GM12878 (cell line): Measurements from ENCODE around the gene HS6ST3. TPM values are rescaled to one million over a fixed set of nuclear protein-coding genes. Genes with fewer than 3 reads are reported as not detected.

Experiments used
- ATAC-seq: fragments of 200-7000 bp; cut with Tn5 transposase; 3 replicates; pipeline ENCODE4 v1.9.1; 2020; ENCODE audit warnings: mild to moderate bottlenecking, moderate library complexity
- BruUV-seq: library from RNA; stranded (reverse); fragments of 400-500 nt; replicated peaks from 2 replicates; lab custom pipeline; 2021; lab: Mats Ljungman, UMichigan
- CTCF ChIA-PET: fragments of 300-600 bp; sonication (Branson Sonifier 250); formaldehyde crosslinking; extraction: SDS; loops from one replicate; lab custom pipeline; 2021; ENCODE audit warnings: inconsistent platforms; lab: Yijun Ruan, JAX
- POLR2A ChIA-PET: fragments of 350-600 bp; formaldehyde crosslinking; extraction: SDS; loops from one replicate; lab custom pipeline; 2021; ENCODE audit warnings: inconsistent platforms; lab: Charles Lee
- RAD21 ChIA-PET: fragments of 300-600 bp; sonication (Branson Sonifier 250); formaldehyde crosslinking; loops from one replicate; lab custom pipeline; 2023; ENCODE audit warnings: antibody characterized with exemption; ENCODE audit not compliant: unreplicated experiment; lab: Charles Lee
- SMC1A ChIA-PET: fragments of 300-600 bp; sonication (Branson Sonifier 250); formaldehyde crosslinking; loops from one replicate; lab custom pipeline; 2023; ENCODE audit not compliant: unreplicated experiment, uncharacterized antibody; lab: Charles Lee
- DNase-seq: peaks from one replicate; pipeline ENCODE4 v3.0.0-alpha.2; 2011; ENCODE audit warnings: low read depth, low spot score
- FAIRE-seq: peaks from 3 replicates; lab custom pipeline; 2011; peaks lifted over from hg19 to GRCh38; lab: Jason Lieb, UNC
- H2AFZ ChIP-seq: 2 replicates; pipeline ENCODE4 v1.6.0; 2011; ENCODE audit warnings: low read depth, low read length, control low read depth; ENCODE audit not compliant: control insufficient read depth
- H3K27ac ChIP-seq: 2 replicates; pipeline ENCODE4 v1.5.1; 2011; ENCODE audit warnings: control low read depth; ENCODE audit not compliant: control insufficient read depth, insufficient read depth
- H3K27me3 ChIP-seq, 2 experiments: replicated peaks in 1 of 2; 2 replicates each; pipeline versions ENCODE4 v1.6.0 to v1.6.1; 2011; ENCODE audit warnings: low read length in 1 of 2; ENCODE audit not compliant: control insufficient read depth in 2 of 2, insufficient read depth in 2 of 2
- H3K36me3 ChIP-seq, 2 experiments: 2 replicates each; pipeline ENCODE4 v1.5.1; 2011; ENCODE audit warnings: low read length in 1 of 2; ENCODE audit not compliant: control insufficient read depth in 2 of 2, insufficient read depth in 2 of 2
- H3K4me1 ChIP-seq: 2 replicates; pipeline ENCODE4 v1.6.1; 2011; ENCODE audit warnings: mild to moderate bottlenecking, low read length, moderate library complexity, mixed read lengths; ENCODE audit not compliant: control insufficient read depth, insufficient read depth
- H3K4me2 ChIP-seq: 2 replicates; pipeline ENCODE4 v1.6.0; 2011; ENCODE audit warnings: control low read depth; ENCODE audit not compliant: control insufficient read depth, insufficient read depth
- H3K4me3 ChIP-seq: fragments of 200-600 bp; sonication (generic); 2 replicates; pipeline ENCODE4 v1.5.1; 2016
- H3K79me2 ChIP-seq: 2 replicates; pipeline ENCODE4 v1.6.0; 2011; ENCODE audit warnings: low read length; ENCODE audit not compliant: control insufficient read depth, insufficient read depth
- H3K9ac ChIP-seq: 2 replicates; pipeline ENCODE4 v1.8.0; 2011; ENCODE audit warnings: low read length, control low read depth, mixed read lengths; ENCODE audit not compliant: control insufficient read depth, insufficient read depth
- H3K9me3 ChIP-seq: replicated peaks from 3 replicates; pipeline ENCODE4 v1.5.1; 2011; ENCODE audit warnings: mild to moderate bottlenecking, low read length; ENCODE audit not compliant: control insufficient read depth, insufficient read depth
- H4K20me1 ChIP-seq: 2 replicates; pipeline ENCODE4 v1.6.0; 2011; ENCODE audit not compliant: control insufficient read depth, insufficient read depth
- BACH1 ChIP-seq: fragments of 450-650 bp; IDR thresholded peaks from 2 replicates; pipeline ENCODE4 v1.6.1; 2017; ENCODE audit warnings: mild to moderate bottlenecking, borderline replicate concordance
- FOS ChIP-seq: IDR thresholded peaks from 3 replicates; pipeline ENCODE4 v1.6.1; 2011; ENCODE audit warnings: borderline replicate concordance; ENCODE audit not compliant: insufficient read length; ENCODE audit errors: extremely low read depth
- FOXM1 ChIP-seq: IDR thresholded peaks from 2 replicates; pipeline ENCODE4 v1.6.1; 2012; ENCODE audit warnings: low read depth, mild to moderate bottlenecking, inconsistent platforms, low read length, moderate library complexity
- HCFC1 ChIP-seq: fragments of 150-350 bp; IDR thresholded peaks from 2 replicates; pipeline ENCODE4 v1.6.1; 2014; ENCODE audit warnings: low read length
- HDAC2 ChIP-seq: fragments of 200-600 bp; sonication (generic); IDR thresholded peaks from 2 replicates; pipeline ENCODE4 v1.6.1; 2017
- MEF2A ChIP-seq: IDR thresholded peaks from 2 replicates; pipeline ENCODE4 v1.6.1; 2011; ENCODE audit warnings: low read depth, mild to moderate bottlenecking, low read length, moderate library complexity; ENCODE audit not compliant: insufficient read depth
- MYB ChIP-seq: fragments of 150-350 bp; IDR thresholded peaks from 2 replicates; pipeline ENCODE4 v1.6.1; 2014; ENCODE audit warnings: mild to moderate bottlenecking, low read depth, low read length, borderline replicate concordance
- NFYB ChIP-seq: IDR thresholded peaks from 2 replicates; pipeline ENCODE4 v1.6.1; 2011; ENCODE audit warnings: low read depth, mild to moderate bottlenecking, low read length, improper control_type of control experiment, moderate library complexity; ENCODE audit not compliant: insufficient read depth
- PAX8 ChIP-seq: fragments of 450-650 bp; IDR thresholded peaks from 2 replicates; pipeline ENCODE4 v1.6.1; 2017; ENCODE audit warnings: mild to moderate bottlenecking, moderate library complexity
- SIN3A ChIP-seq: IDR thresholded peaks from 2 replicates; pipeline ENCODE4 v1.6.1; 2012; ENCODE audit warnings: low read depth, low read length, improper control_type of control experiment
- SMAD1 ChIP-seq: fragments of 450-650 bp; IDR thresholded peaks from 2 replicates; pipeline ENCODE4 v1.6.1; 2018; ENCODE audit warnings: mild to moderate bottlenecking, low read depth; ENCODE audit not compliant: partially characterized antibody
- WRNIP1 ChIP-seq: IDR thresholded peaks from 2 replicates; pipeline ENCODE4 v1.6.1; 2011; ENCODE audit warnings: low read depth, low read length, improper control_type of control experiment, borderline replicate concordance
- ZBED1 ChIP-seq: IDR thresholded peaks from 2 replicates; pipeline ENCODE4 v1.6.1; 2016; ENCODE audit warnings: borderline replicate concordance
- ZNF207 ChIP-seq: fragments of 450-650 bp; IDR thresholded peaks from 2 replicates; pipeline ENCODE4 v1.6.1; 2014; ENCODE audit warnings: antibody characterized with exemption, mild to moderate bottlenecking, borderline replicate concordance
- WGBS: methylation state at CpG from one replicate; pipeline ENCODE4 v1.1.6; 2016; ENCODE audit warnings: low lambda C conversion rate; ENCODE audit not compliant: insufficient replicate concordance, insufficient coverage; ENCODE audit errors: missing lambda C conversion rate; 5-methylcytosine and 5-hydroxymethylcytosine counted together
- in situ Hi-C: fragments of 300-500 bp; cut with MboI; formaldehyde crosslinking; loops from 9 replicates; pipeline ENCODE4 v1.14.3; 2018; ENCODE audit warnings: mixed read lengths
- intact Hi-C: fragments of 100-400 bp; cut with micrococcal nuclease; formaldehyde crosslinking; loops from one replicate; pipeline ENCODE4 v1.14.2; 2022; ENCODE audit not compliant: unreplicated experiment
- polyA plus RNA-seq, 11 experiments: library from polyadenylated mRNA; depleted of rRNA in 4 of 11; unstranded in 6 of 11; stranded (reverse) in 5 of 11; fragments of >200 nt; fragmentation: Nextera tagmentation in 4 of 11; fragmentation: Illumina TruSeq in 1 of 11; extraction: Ambion mirVana in 4 of 11; extraction: Trizol in 1 of 11; gene quantifications; 1 replicate in 1 of 11; 2 replicates in 10 of 11; pipeline versions ENCODE4 v1.2.1 to v1.2.3, GENCODE V29; 2011 to 2016; ENCODE audit warnings: inconsistent platforms in 2 of 11, missing spikeins in 2 of 11, low read depth in 1 of 11
- total RNA-seq, 4 experiments: library from RNA; depleted of rRNA in 3 of 4; stranded (reverse); fragments of >200 nt in 3 of 4; fragmentation: Illumina TruSeq in 1 of 4; extraction: Trizol in 1 of 4; gene quantifications; 2 replicates each; pipeline versions ENCODE4 v1.2.1 to v1.2.3, GENCODE V29; 2013 to 2021
- TF ChIP-seq, protein P1 (sequence below): IDR thresholded peaks from 2 replicates; pipeline ENCODE4 v1.6.1; 2012; ENCODE audit warnings: mild to moderate bottlenecking, low read depth, low read length
- TF ChIP-seq, protein P2 (sequence below): fragments of 450-650 bp; formaldehyde crosslinking; IDR thresholded peaks from 2 replicates; pipeline ENCODE4 v1.5.0; 2022; ENCODE audit warnings: mild to moderate bottlenecking, missing genetic modification characterization
- TF ChIP-seq, protein P3 (sequence below): IDR thresholded peaks from 2 replicates; pipeline ENCODE4 v1.6.1; 2011; ENCODE audit warnings: low read depth, low read length, improper control_type of control experiment, borderline replicate concordance

HS6ST3 gene
- total and polyA plus RNA-seq, 10 of the 15 experiments (the other 5 are each of a cell fraction or from before 2014, with no cell fraction given) = under 0.01 to 2.9 TPM; not detected in 8

DNA sequence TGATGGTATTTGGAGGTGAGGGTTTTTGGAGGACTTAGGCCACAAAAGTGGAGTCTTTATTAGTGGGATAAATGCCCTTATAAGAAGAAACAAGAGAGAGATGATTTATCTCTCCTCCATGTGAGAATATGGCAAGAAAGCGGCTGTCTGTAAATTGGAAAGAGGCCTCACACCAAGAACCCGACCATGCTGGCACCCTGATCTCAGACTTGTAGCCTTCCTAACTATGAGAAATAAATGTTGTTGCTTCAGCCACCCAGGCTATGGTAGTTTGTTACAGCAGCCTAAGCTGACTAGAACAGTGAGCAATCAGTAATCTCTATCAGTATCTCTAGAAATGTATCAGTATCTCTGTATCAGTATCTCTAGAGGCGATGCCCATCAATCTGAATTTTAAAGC is 617.2 kb downstream of the HS6ST3 start:
- in situ Hi-C loops = no loop called here
- no peak overlapping the region for H2AFZ ChIP-seq
- WGBS = 2% methylated on average over 3 of the region's 3 CpGs
- ChIA-PET SMC1A (no interaction called here), CTCF (no interaction called here), POLR2A (no interaction called here), RAD21 (no interaction called here)
- H3K27me3 ChIP-seq = no peaks in the 10 kb centered on the region
- no peaks in the 10 kb centered on the region for H3K9me3 ChIP-seq
- FAIRE-seq (no peak), DNase-seq (no peak), ATAC-seq (no peak)
- no peaks in the 10 kb centered on the region for H4K20me1 ChIP-seq
- no peak overlapping the region for H3K9ac ChIP-seq
- no peaks in the 10 kb centered on the region for H3K79me2 ChIP-seq
- no peak overlapping the region for H3K4me3 ChIP-seq
- no peak overlapping the region for H3K4me2 ChIP-seq
- BruUV-seq = no TSS peak
- intact Hi-C loops = no loop called here
- H3K36me3 ChIP-seq = no peaks in the 10 kb centered on the region
- H3K4me1 ChIP-seq = no peaks in the 10 kb centered on the region
- H3K27ac ChIP-seq = no peak overlapping the region
- TF ChIP-seq SMAD1 (no peak), NFYB (no peak), FOS (no peak), HDAC2 (no peak), MEF2A (no peak), MYB (no peak), WRNIP1 (no peak), PAX8 (no peak), SIN3A (no peak), ZBED1 (no peak), ZNF207 (no peak), FOXM1 (no peak), BACH1 (no peak), HCFC1 (no peak)
- TF ChIP-seq, protein P1, sequence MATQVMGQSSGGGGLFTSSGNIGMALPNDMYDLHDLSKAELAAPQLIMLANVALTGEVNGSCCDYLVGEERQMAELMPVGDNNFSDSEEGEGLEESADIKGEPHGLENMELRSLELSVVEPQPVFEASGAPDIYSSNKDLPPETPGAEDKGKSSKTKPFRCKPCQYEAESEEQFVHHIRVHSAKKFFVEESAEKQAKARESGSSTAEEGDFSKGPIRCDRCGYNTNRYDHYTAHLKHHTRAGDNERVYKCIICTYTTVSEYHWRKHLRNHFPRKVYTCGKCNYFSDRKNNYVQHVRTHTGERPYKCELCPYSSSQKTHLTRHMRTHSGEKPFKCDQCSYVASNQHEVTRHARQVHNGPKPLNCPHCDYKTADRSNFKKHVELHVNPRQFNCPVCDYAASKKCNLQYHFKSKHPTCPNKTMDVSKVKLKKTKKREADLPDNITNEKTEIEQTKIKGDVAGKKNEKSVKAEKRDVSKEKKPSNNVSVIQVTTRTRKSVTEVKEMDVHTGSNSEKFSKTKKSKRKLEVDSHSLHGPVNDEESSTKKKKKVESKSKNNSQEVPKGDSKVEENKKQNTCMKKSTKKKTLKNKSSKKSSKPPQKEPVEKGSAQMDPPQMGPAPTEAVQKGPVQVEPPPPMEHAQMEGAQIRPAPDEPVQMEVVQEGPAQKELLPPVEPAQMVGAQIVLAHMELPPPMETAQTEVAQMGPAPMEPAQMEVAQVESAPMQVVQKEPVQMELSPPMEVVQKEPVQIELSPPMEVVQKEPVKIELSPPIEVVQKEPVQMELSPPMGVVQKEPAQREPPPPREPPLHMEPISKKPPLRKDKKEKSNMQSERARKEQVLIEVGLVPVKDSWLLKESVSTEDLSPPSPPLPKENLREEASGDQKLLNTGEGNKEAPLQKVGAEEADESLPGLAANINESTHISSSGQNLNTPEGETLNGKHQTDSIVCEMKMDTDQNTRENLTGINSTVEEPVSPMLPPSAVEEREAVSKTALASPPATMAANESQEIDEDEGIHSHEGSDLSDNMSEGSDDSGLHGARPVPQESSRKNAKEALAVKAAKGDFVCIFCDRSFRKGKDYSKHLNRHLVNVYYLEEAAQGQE = no peak
- TF ChIP-seq, protein P2, sequence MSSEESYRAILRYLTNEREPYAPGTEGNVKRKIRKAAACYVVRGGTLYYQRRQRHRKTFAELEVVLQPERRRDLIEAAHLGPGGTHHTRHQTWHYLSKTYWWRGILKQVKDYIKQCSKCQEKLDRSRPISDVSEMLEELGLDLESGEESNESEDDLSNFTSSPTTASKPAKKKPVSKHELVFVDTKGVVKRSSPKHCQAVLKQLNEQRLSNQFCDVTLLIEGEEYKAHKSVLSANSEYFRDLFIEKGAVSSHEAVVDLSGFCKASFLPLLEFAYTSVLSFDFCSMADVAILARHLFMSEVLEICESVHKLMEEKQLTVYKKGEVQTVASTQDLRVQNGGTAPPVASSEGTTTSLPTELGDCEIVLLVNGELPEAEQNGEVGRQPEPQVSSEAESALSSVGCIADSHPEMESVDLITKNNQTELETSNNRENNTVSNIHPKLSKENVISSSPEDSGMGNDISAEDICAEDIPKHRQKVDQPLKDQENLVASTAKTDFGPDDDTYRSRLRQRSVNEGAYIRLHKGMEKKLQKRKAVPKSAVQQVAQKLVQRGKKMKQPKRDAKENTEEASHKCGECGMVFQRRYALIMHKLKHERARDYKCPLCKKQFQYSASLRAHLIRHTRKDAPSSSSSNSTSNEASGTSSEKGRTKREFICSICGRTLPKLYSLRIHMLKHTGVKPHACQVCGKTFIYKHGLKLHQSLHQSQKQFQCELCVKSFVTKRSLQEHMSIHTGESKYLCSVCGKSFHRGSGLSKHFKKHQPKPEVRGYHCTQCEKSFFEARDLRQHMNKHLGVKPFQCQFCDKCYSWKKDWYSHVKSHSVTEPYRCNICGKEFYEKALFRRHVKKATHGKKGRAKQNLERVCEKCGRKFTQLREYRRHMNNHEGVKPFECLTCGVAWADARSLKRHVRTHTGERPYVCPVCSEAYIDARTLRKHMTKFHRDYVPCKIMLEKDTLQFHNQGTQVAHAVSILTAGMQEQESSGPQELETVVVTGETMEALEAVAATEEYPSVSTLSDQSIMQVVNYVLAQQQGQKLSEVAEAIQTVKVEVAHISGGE (CRISPR knock-in tag) = no peak
- TF ChIP-seq, protein P3, sequence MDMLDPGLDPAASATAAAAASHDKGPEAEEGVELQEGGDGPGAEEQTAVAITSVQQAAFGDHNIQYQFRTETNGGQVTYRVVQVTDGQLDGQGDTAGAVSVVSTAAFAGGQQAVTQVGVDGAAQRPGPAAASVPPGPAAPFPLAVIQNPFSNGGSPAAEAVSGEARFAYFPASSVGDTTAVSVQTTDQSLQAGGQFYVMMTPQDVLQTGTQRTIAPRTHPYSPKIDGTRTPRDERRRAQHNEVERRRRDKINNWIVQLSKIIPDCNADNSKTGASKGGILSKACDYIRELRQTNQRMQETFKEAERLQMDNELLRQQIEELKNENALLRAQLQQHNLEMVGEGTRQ = no peak
